Lower leg skin (tissue), 4 donors: ENCODE measurements around the gene SH2D3C. TPM values are rescaled to one million over a fixed set of nuclear protein-coding genes. Genes with fewer than 3 reads are reported as not detected.

Experiments used
- DNase-seq, 2 donors: peaks; one replicate each; pipeline ENCODE4 v3.0.0-alpha.2; 2019; ENCODE audit warnings: low spot score in 2 of 2
- H3K4me3 ChIP-seq: fragments of 200-600 bp; sonication (generic); 2 replicates; pipeline ENCODE4 v1.5.1; 2017; ENCODE audit warnings: mild to moderate bottlenecking, low read depth; ENCODE audit not compliant: poor library complexity, severe bottlenecking
- CTCF ChIP-seq, 3 donors: fragments of 450-650 bp; IDR thresholded peaks; one replicate each; pipeline ENCODE4 v1.5.1; 2016; ENCODE audit warnings: antibody characterized with exemption in 3 of 3, mild to moderate bottlenecking in 3 of 3, moderate library complexity in 2 of 3
- POLR2A ChIP-seq, 2 donors: fragments of 450-650 bp; IDR thresholded peaks; one replicate each; pipeline ENCODE4 v1.6.1; 2016 to 2017; ENCODE audit warnings: antibody characterized with exemption in 2 of 2, mild to moderate bottlenecking in 1 of 2, moderate library complexity in 1 of 2
- WGBS, 2 donors: methylation state at CpG; one replicate each; pipeline ENCODE4 v1.1.5; 2018; 5-methylcytosine and 5-hydroxymethylcytosine counted together
- intact Hi-C: fragments of 100-400 bp; cut with DNase I; formaldehyde crosslinking; loops from one replicate; pipeline ENCODE4 v1.15.0; 2023; ENCODE audit warnings: low total_unique reads
- total RNA-seq, 4 donors: library from RNA; depleted of rRNA; stranded (reverse); fragments of >200 nt; gene quantifications; one replicate each; pipeline ENCODE4 v1.1.0, GENCODE V29; 2016

The SH2D3C gene
- total RNA-seq, 4 donors from 2014 or later: 1.9 to 8.5 (median 5.3) TPM

- no peak for DNase-seq
- no peak overlapping the region for H3K4me3 ChIP-seq
- TF ChIP-seq CTCF (IDR thresholded peaks at IDR 0.05) (no peak), POLR2A (IDR thresholded peaks at IDR 0.05) (no peak)
- intact Hi-C loops: no loop called here
- 25 to 31% methylated on average over 45 to 53 of the region's 86 CpGs for WGBS, 2 donors
Measured at GRCh38 chr9:127754099-127755060, 24.1 kb downstream of the SH2D3C start.

GRCh38 chr9:127753622-127754021 lies 24.8 kb downstream of the SH2D3C start:
- H3K4me3 ChIP-seq: no peak overlapping the region
- intact Hi-C loops: no loop called here
- 80 to 81% methylated on average over 7 to 8 of the region's 8 CpGs for WGBS, 2 donors

GRCh38 chr9:127753148-127753547 lies 25.3 kb downstream of the SH2D3C start:
- H3K4me3 ChIP-seq: no peak overlapping the region
- WGBS, 2 donors: 82 to 88% methylated on average over 5 to 8 of the region's 8 CpGs
- intact Hi-C loops: no loop called here
- no peak for TF ChIP-seq POLR2A (IDR thresholded peaks at IDR 0.05)
- no peak for TF ChIP-seq CTCF (IDR thresholded peaks at IDR 0.05)
- no peak for DNase-seq

More at GRCh38 chr9:127753622-127754021, 24.8 kb downstream of the SH2D3C start:
- DNase-seq: no peak
- TF ChIP-seq CTCF (IDR thresholded peaks at IDR 0.05) (no peak), POLR2A (IDR thresholded peaks at IDR 0.05) (no peak)

- DNase-seq: no peak
- intact Hi-C loops: no loop called here
- WGBS, 2 donors: 33 to 45% methylated on average over 10 of the region's 10 CpGs
- no peak for TF ChIP-seq POLR2A (IDR thresholded peaks at IDR 0.05)
- TF ChIP-seq CTCF (IDR thresholded peaks at IDR 0.05): no peak
- H3K4me3 ChIP-seq: no peak overlapping the region
Measured at GRCh38 chr9:127751269-127752054, 27.0 kb downstream of the SH2D3C start.

GRCh38 chr9:127749090-127749787 lies 29.2 kb downstream of the SH2D3C start:
- DNase-seq: no peak
- TF ChIP-seq POLR2A (IDR thresholded peaks at IDR 0.05) (no peak), CTCF (IDR thresholded peaks at IDR 0.05) (no peak)
- 94 to 95% methylated on average over 23 to 24 of the region's 26 CpGs for WGBS, 2 donors
- intact Hi-C loops: no loop called here
- H3K4me3 ChIP-seq: no peak overlapping the region
